ACC112 (cell line): ENCODE results near the gene TNS2.

ENCODE experiments used
- H2AFZ ChIP-seq: fragments of 200-600 bp; sonication (generic); one replicate; pipeline ENCODE4 v1.6.0; 2017; ENCODE audit warnings: antibody characterized with exemption, low read length; ENCODE audit not compliant: unreplicated experiment
- H3K27ac ChIP-seq: fragments of 200-600 bp; sonication (generic); 2 replicates; pipeline ENCODE4 v1.5.1; 2014; ENCODE audit warnings: low read depth, mild to moderate bottlenecking, antibody characterized with exemption, low read length, moderate library complexity
- H3K27me3 ChIP-seq: fragments of 200-600 bp; sonication (generic); 2 replicates; pipeline ENCODE4 v1.6.1; 2014; ENCODE audit warnings: mild to moderate bottlenecking, antibody characterized with exemption, low read length, moderate library complexity, mixed read lengths; ENCODE audit not compliant: insufficient read depth
- H3K36me3 ChIP-seq: fragments of 200-600 bp; sonication (generic); 2 replicates; pipeline ENCODE4 v1.6.1; 2016; ENCODE audit warnings: mild to moderate bottlenecking, antibody characterized with exemption, low read length, moderate library complexity, mixed read lengths; ENCODE audit not compliant: insufficient read depth
- H3K4me1 ChIP-seq: fragments of 200-600 bp; sonication (generic); one replicate; pipeline ENCODE4 v1.6.1; 2016; ENCODE audit warnings: low read length, mixed read lengths; ENCODE audit not compliant: insufficient read depth, unreplicated experiment, control insufficient read depth
- H3K4me3 ChIP-seq: fragments of 200-600 bp; sonication (generic); 2 replicates; pipeline ENCODE4 v1.5.1; 2014; ENCODE audit warnings: mild to moderate bottlenecking, low read depth, low read length
- H3K79me2 ChIP-seq: fragments of 200-600 bp; sonication (generic); one replicate; pipeline ENCODE4 v1.6.0; 2016; ENCODE audit warnings: low read length; ENCODE audit not compliant: control insufficient read depth, unreplicated experiment, insufficient read depth

Gene TNS2

DNA sequence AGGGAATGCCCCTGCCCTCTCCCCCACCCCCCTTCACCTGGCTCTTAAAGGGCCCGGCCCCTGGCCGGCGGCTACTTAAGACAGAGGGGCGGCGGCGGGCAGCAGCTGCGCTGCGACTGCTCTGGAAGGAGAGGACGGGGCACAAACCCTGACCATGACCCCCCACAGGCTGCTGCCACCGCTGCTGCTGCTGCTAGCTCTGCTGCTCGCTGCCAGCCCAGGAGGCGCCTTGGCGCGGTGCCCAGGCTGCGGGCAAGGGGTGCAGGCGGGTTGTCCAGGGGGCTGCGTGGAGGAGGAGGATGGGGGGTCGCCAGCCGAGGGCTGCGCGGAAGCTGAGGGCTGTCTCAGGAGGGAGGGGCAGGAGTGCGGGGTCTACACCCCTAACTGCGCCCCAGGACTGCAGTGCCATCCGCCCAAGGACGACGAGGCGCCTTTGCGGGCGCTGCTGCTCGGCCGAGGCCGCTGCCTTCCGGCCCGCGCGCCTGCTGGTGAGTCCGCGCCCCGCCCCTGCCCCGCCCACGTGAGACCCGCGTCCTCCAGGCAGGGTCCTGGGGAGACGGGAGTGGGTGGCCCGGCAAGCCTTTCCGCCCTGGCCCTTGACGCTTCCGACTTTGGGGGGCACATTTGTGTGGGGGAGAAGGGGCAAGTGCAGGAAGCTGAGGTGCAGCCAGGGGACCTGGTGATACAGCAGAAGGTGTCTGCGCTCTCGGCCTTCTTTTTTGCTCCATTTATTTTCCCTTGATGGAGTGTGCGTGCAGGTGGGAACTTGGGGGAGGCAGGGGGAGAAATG, 47.9 kb downstream of the TNS2 start, which contains the start of gene IGFBP6:
Gene IGFBP6 (plus strand): TSS at position 104 of the 790 bp plus-strand sequence. CDS start 51 bp downstream, at position 155.
- no peaks in the 10 kb centered on the region for H3K79me2 ChIP-seq
- peak within 1 kb of the TSS; percentile 89 for H3K27ac ChIP-seq
- H2AFZ ChIP-seq, result peak within 1 kb of the TSS; percentile 36
- peak within 1 kb of the TSS; percentile 88 for H3K4me3 ChIP-seq
- peaks cover 17% of the 10 kb centered on the region for H3K4me1 ChIP-seq
- H3K27me3 ChIP-seq, result no peaks in the 10 kb centered on the region
- peaks cover 6% of the 10 kb centered on the region; the same call in 1 of the 2 replicates for H3K36me3 ChIP-seq

DNA sequence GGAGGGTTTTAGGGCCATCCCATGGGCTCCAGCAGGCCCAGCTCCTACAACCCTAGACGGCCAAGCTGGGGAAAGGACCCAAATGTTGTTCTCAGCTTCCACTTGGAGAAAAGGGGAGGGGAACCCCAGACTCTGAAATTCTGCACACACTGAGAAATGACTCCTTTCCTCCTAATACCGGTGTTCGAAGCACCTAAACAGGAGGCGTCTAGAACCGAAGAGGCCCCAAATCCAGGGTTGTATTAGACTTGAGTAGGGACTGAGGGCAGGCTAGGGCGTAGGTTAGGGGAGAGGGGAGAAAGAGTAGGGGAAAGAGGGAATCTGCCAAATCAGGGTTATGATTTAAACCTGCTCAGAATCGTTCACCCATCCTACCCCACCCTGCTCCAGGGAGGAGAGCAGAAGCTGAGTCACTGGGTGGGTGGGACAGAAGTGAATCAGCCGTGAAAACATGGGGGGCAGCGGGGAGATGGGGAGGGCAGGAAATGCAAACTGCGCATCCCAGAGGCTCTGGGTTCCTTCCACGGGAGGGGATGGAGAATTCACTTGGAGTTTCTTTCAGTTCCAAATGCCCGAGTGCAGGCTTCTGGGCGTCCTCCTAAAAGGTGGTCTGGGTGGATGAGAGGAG, 48.6 kb downstream of the TNS2 start:
- Histone ChIP-seq H3K79me2 (no peaks in the 10 kb centered on the region), H3K4me3 (peak overlapping the region; percentile 88), H2AFZ (no peak overlapping the region), H3K27ac (peak overlapping the region; percentile 89), H3K27me3 (no peaks in the 10 kb centered on the region), H3K36me3 (peaks cover 6% of the 10 kb centered on the region; the same call in 1 of the 2 replicates), H3K4me1 (peaks cover 17% of the 10 kb centered on the region)

DNA sequence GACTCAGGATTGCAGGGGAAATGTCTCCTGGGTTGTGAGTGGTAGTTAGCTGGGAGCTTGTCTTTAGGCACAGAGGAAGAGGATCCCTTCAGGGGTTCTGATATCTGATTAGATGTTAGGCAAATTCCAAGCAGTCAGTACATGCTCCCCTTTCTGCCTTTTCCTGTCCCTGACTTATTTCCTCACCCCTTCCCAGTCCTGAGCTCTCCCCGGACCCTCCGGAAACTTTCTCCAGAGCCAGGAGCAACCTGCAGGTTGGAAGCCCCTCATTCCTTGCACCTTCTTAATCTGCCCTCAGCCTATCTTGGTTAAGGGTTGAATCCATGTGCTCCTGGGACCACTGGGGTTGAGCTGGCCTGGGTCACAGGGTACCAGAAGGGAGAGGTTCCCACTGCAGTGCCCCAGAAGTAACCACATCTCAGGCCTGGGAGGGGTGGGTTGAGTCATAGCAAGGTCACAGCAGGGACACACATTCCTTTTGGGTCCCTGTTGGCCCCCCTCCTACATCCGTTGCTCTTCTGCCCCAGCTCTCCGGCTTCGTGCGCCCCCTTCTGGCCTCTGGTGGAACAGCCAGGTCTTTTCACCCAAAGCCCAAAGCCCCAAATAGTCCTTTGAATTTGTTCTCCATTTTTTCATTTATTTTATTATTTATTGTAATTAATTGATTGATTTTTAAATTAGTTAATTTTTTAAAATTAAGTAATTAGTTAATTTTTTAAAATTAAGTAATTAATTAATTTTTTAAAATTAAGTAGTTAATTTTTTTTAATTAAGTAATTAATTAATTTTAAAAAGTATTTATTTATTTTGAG, 49.4 kb downstream of the TNS2 start:
- H3K79me2 ChIP-seq, result no peaks in the 10 kb centered on the region
- H3K27ac ChIP-seq, result peak overlapping the region; percentile 89
- peak overlapping the region; percentile 88 for H3K4me3 ChIP-seq
- no peak overlapping the region for H2AFZ ChIP-seq
- peaks cover 13% of the 10 kb centered on the region for H3K4me1 ChIP-seq
- H3K27me3 ChIP-seq, result no peaks in the 10 kb centered on the region
- H3K36me3 ChIP-seq, result peaks cover 6% of the 10 kb centered on the region; the same call in 1 of the 2 replicates

DNA sequence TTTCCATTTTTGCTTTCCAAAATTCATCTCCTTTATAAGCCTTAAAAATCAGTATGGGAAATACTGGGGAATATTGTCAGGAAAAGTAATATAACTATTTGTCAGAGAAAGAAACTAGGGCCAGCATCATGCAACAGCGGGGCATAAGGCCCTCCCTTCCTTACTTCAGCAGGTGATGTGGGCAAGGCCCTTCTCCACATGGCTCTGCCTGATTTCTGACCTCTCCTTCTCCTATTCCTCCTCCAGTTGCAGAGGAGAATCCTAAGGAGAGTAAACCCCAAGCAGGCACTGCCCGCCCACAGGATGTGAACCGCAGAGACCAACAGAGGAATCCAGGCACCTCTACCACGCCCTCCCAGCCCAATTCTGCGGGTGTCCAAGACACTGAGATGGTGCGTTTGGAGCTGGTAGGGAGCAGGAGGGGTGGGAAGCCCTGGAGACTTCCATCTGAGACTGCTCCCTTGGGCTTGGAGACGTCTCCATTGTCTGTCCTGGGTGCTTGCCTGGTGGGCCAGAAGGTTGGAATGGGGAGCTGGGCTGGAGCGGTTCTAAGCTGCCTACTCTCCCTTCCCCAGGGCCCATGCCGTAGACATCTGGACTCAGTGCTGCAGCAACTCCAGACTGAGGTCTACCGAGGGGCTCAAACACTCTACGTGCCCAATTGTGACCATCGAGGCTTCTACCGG, 50.7 kb downstream of the TNS2 start:
- Histone ChIP-seq H3K4me1 (peaks cover 8% of the 10 kb centered on the region), H3K4me3 (no peak overlapping the region), H3K27me3 (no peaks in the 10 kb centered on the region), H2AFZ (no peak overlapping the region), H3K27ac (no peak overlapping the region), H3K79me2 (no peaks in the 10 kb centered on the region), H3K36me3 (peaks cover 6% of the 10 kb centered on the region; the same call in 1 of the 2 replicates)

DNA sequence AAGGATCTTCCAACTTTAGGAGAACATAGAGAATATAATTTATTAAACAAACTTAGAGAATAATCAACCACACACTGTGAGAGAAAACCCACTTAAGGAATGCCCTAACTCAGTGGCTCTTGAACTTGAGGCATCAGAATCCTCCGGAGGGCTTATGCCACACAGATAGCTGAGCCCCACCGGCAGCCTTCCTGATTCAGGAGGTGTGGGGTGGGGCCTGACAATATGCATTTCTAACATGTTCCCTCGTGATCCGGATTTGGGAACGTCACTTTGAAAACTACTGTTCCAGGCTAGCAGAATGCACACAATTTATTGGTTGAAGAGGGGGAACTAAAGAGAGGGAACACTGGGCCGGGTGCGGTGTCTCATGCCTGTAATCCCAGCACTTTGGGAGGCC, 51.4 kb downstream of the TNS2 start:
- Histone ChIP-seq H3K4me3 (no peak overlapping the region), H3K27ac (no peak overlapping the region), H3K36me3 (peaks cover 6% of the 10 kb centered on the region; the same call in 1 of the 2 replicates), H3K27me3 (no peaks in the 10 kb centered on the region), H2AFZ (no peak overlapping the region), H3K4me1 (peaks cover 3% of the 10 kb centered on the region), H3K79me2 (no peaks in the 10 kb centered on the region)

DNA sequence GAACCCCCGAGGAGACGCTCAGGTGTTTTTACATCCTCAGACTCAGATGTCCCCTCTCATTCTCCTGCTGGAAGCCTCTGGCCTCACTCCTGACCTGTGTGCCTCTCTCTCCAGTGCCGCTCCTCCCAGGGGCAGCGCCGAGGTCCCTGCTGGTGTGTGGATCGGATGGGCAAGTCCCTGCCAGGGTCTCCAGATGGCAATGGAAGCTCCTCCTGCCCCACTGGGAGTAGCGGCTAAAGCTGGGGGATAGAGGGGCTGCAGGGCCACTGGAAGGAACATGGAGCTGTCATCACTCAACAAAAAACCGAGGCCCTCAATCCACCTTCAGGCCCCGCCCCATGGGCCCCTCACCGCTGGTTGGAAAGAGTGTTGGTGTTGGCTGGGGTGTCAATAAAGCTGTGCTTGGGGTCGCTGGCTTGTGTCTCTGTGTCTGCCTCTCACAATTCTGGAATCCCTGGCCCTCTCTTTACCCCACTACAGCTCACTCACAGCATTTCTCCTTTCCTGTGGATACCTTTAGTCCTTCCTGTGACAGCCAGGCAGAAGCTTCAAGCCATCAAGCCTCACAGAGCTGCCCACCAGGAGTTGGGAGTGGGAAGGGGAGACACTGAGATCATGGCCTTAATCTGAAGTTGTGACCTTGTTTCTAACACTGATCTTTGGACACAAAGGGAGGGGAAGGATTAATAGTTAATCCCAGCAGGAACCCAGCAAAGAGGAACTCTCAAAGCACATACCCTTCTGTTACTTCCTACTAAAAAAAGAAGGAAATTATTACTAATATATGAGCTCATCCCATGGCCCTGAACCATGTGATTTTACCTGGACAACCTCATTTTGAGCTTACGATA, 52.3 kb downstream of the TNS2 start:
- peaks cover 6% of the 10 kb centered on the region; the same call in 1 of the 2 replicates for H3K36me3 ChIP-seq
- no peaks in the 10 kb centered on the region for H3K79me2 ChIP-seq
- H3K27me3 ChIP-seq, result no peaks in the 10 kb centered on the region
- no peak overlapping the region for H2AFZ ChIP-seq
- H3K4me1 ChIP-seq, result peaks cover 3% of the 10 kb centered on the region
- H3K27ac ChIP-seq, result no peak overlapping the region
- no peak overlapping the region for H3K4me3 ChIP-seq

DNA sequence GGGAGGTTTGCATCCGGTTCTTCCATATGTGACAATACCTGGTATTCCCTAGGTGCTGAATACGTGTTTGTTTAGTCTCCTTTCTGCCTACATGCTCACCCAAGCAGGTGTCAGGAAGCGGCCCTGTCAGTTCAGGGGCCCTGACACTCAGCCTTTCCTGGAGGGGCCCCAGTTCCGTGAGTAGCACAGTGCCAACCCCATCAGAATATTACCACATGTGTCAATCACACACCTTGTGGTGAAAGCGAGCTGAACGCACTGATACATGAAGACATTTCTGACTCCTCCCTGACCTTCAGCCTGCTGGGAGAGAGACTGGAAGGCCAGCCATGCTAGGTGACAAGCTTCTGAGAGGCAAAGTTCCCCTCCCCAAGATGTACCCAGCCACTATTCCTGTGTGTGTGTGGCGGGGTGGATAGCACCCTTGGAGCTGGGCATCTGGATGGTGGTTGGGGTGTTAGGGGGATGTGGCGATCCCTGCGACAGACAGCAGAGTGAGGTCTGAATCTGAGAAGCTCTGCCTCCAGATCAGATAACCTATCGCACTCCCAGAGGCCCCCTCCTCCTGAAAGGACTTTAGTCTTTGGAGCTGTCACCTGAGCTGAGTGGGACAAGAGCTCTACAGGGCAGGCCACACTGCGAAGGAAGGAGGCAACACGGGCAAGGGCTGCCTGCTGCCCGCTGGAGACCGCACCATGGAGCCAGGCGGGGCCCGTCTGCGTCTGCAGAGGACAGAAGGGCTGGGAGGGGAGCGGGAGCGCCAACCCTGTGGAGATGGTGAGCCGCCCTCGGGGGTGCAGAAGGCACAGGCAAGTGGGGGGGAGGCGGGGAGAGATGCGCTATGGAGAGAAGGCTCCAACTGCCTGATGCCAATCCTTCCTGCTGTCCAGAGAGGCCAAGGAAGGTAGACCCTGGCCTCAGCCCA, 53.3 kb downstream of the TNS2 start, which contains the start of gene SOAT2:
Gene SOAT2 (plus strand): TSS at position 604 of the 925 bp plus-strand sequence. CDS start 92 bp downstream, at position 696.
- Histone ChIP-seq H2AFZ (no peak within 1 kb of the TSS), H3K27ac (no peak within 1 kb of the TSS), H3K4me3 (no peak within 1 kb of the TSS), H3K79me2 (no peaks in the 10 kb centered on the region), H3K27me3 (no peaks in the 10 kb centered on the region), H3K36me3 (peaks cover 6% of the 10 kb centered on the region; the same call in 1 of the 2 replicates), H3K4me1 (peaks cover 3% of the 10 kb centered on the region)

DNA sequence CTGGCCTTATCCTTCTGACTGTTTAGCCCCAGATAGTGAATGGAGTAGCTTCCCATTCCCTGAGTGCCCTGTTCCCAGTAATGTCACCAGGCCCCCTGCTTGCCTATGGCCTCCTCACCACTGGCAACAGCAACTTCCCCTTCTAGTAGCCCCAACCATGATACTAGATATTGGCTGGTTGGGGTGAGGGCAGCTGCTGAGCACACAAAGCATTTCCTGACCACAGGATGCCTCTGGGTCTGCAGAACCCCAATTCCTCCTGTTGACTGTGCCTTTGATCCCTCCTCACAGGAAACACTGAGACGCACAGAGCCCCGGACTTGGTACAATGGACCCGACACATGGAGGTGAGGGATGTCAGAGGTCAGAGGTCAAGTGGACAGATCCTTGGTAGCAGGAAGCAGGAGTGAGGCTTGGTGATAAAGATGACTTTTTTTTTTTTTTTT, 54.0 kb downstream of the TNS2 start:
- Histone ChIP-seq H3K79me2 (no peaks in the 10 kb centered on the region), H3K4me3 (no peak overlapping the region), H3K27me3 (no peaks in the 10 kb centered on the region), H2AFZ (no peak overlapping the region), H3K36me3 (peaks cover 6% of the 10 kb centered on the region; the same call in 1 of the 2 replicates), H3K4me1 (peaks cover 3% of the 10 kb centered on the region), H3K27ac (no peak overlapping the region)

DNA sequence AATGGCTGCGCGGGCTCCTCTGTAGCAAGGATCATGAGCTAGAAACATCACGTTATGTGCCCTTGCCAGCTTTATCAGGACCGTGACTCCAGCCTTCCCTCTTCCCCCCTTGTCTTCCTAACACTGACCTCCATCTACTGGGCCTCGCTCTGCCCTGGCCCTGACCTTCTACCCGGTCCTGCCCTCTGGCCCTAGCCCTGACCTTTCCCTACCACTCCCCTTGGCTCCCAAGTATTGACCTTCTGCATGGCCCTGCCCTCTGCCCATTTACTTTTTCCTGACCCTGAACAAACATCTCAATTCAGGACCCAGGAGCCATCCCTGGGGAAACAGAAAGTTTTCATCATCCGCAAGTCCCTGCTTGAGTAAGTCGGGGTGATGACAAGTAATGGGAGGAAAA, 55.4 kb downstream of the TNS2 start:
- Histone ChIP-seq H2AFZ (no peak overlapping the region), H3K4me1 (no peaks in the 10 kb centered on the region), H3K27me3 (no peaks in the 10 kb centered on the region), H3K27ac (no peak overlapping the region), H3K36me3 (peaks cover 6% of the 10 kb centered on the region; the same call in 1 of the 2 replicates), H3K79me2 (no peaks in the 10 kb centered on the region), H3K4me3 (no peak overlapping the region)
